Activated B cell treated with CpG ODN at 0.5 μM for 24 hours (primary cell): Measurements from ENCODE around the gene PAK4. TPM values are rescaled to one million over a fixed set of nuclear protein-coding genes. Genes with fewer than 3 reads are reported as not detected.
"Not testable (repeated sequence)": the region's sequence is repeated elsewhere in the genome, so short reads cannot be mapped to it uniquely, and the experiment has no call there.

Experiments
- ATAC-seq: fragments of 200-7000 bp; cut with Tn5 transposase; one replicate; pipeline ENCODE4 v1.10.0; 2021; ENCODE audit warnings: low read depth, mild to moderate bottlenecking, moderate library complexity
- CTCF ChIA-PET: fragments of 350-600 bp; sonication (Branson Sonifier 250); formaldehyde crosslinking; loops from one replicate; lab custom pipeline; 2021; ENCODE audit warnings: antibody characterized with exemption; lab: Charles Lee
- POLR2A ChIA-PET: fragments of 350-600 bp; sonication (Branson Sonifier 250); formaldehyde crosslinking; loops from one replicate; lab custom pipeline; 2021; ENCODE audit warnings: antibody characterized with exemption; lab: Charles Lee
- DNase-seq: peaks from one replicate; pipeline ENCODE4 v3.0.0; 2022
- H3K27ac Mint-ChIP-seq: one replicate; pipeline ENCODE4 v1.8.0; 2020; ENCODE audit warnings: mixed read lengths
- H3K27me3 Mint-ChIP-seq: one replicate; pipeline ENCODE4 v1.8.0; 2021; ENCODE audit warnings: mixed read lengths
- H3K36me3 Mint-ChIP-seq: one replicate; pipeline ENCODE4 v1.8.0; 2021; ENCODE audit warnings: low read depth, mixed read lengths
- H3K4me1 Mint-ChIP-seq: one replicate; pipeline ENCODE4 v1.8.0; 2021; ENCODE audit warnings: mixed read lengths
- H3K4me3 Mint-ChIP-seq: one replicate; pipeline ENCODE4 v1.8.0; 2020; ENCODE audit warnings: mild to moderate bottlenecking, mixed read lengths
- H3K9me3 Mint-ChIP-seq: one replicate; pipeline ENCODE4 v1.8.0; 2020; ENCODE audit warnings: mixed read lengths
- CTCF ChIP-seq: fragments of 200-600 bp; IDR thresholded peaks from one replicate; pipeline ENCODE4 v1.8.0; 2022; ENCODE audit warnings: antibody characterized with exemption, mild to moderate bottlenecking
- intact Hi-C: fragments of 100-400 bp; cut with micrococcal nuclease; formaldehyde crosslinking; loops from one replicate; pipeline ENCODE4 v1.15.1; 2024
- total RNA-seq: library from RNA; stranded (reverse); gene quantifications from 2 replicates; pipeline ENCODE4 v1.2.3, GENCODE V29; 2022

PAK4 gene
- total RNA-seq, 1 donor from 2014 or later: 14.2 TPM

DNA sequence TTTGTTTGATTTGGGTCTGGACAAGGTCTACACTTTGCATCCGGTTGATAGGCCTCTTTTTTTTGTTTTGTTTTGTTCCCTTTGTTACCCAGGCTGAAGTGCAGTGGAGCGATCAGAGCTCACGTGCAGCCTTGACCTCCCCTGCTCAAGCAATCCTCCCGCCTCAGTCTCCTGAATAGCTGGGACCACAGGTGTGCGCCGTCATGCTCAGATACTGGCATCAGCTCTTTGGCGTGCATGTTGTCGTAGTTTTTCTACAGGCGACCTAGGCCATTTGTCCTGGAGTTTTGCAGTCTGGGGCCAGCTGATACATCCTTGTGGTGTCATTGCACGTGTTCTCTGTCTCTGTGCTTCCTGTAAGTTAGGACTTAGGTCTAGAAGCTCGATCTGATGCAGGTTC is 16.3 kb downstream of the PAK4 start:
- H3K4me1 Mint-ChIP-seq: peaks cover 19% of the 10 kb centered on the region
- H3K4me3 Mint-ChIP-seq: no peak overlapping the region
- no peak for TF ChIP-seq CTCF
- intact Hi-C loops: no loop called here
- no peaks in the 10 kb centered on the region for H3K27me3 Mint-ChIP-seq
- peaks cover 5% of the 10 kb centered on the region for H3K36me3 Mint-ChIP-seq
- POLR2A ChIA-PET: interaction anchor here (0.6 kb wide), 1 partner anchor 276 kb away, joined by 3 read pairs; no protein-coding TSS in a partner anchor
- DNase-seq: no peak
- no peak overlapping the region for H3K27ac Mint-ChIP-seq
- no peak for ATAC-seq
- CTCF ChIA-PET: no interaction called here
- no peaks in the 10 kb centered on the region for H3K9me3 Mint-ChIP-seq

- Mint-ChIP-seq H3K27ac (no peak overlapping the region), H3K9me3 (no peaks in the 10 kb centered on the region), H3K27me3 (no peaks in the 10 kb centered on the region), H3K4me3 (no peak overlapping the region), H3K36me3 (peaks cover 4% of the 10 kb centered on the region), H3K4me1 (peaks cover 21% of the 10 kb centered on the region)
- TF ChIP-seq CTCF: no peak
- DNase-seq (no peak), ATAC-seq (no peak)
- POLR2A ChIA-PET: no interaction called here
- intact Hi-C loops: no loop called here
- CTCF ChIA-PET: no interaction called here
These were observed 17.0 kb downstream of the PAK4 start for GRCh38 chr19:39142630-39143029.

DNA sequence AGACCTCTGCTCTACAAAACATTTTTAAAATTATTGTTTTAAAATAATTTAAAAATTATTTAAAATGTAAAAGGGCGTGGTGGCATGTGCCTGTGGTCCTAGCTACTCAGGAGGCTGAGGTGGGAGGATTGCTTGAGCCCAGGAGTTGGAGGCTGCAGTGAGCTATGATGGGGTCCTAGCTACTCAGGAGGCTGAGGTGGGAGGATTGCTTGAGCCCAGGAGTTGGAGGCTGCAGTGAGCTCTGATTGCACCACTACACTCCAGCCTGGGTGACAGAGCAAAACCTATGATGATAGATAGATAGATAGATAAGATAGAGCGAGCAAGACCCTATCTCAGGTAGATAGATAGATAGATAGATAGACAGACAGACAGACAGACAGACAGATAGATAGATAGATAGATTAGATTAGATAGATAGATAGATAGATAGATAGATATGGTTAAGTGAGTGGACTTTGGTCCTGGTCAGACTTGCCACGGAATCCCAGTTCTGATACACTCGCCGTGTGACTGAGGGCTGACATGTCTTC is 18.2 kb downstream of the PAK4 start:
- DNase-seq, CTCF ChIA-PET, H3K27me3 Mint-ChIP-seq, H3K27ac Mint-ChIP-seq, H3K9me3 Mint-ChIP-seq, intact Hi-C loops, ATAC-seq, H3K36me3 Mint-ChIP-seq, H3K4me3 Mint-ChIP-seq: not testable (repeated sequence)
- peaks cover 21% of the 10 kb centered on the region for H3K4me1 Mint-ChIP-seq
- POLR2A ChIA-PET: interaction anchor here (0.7 kb wide), 1 partner anchor 528 kb away, joined by 3 read pairs; no protein-coding TSS in a partner anchor

DNA sequence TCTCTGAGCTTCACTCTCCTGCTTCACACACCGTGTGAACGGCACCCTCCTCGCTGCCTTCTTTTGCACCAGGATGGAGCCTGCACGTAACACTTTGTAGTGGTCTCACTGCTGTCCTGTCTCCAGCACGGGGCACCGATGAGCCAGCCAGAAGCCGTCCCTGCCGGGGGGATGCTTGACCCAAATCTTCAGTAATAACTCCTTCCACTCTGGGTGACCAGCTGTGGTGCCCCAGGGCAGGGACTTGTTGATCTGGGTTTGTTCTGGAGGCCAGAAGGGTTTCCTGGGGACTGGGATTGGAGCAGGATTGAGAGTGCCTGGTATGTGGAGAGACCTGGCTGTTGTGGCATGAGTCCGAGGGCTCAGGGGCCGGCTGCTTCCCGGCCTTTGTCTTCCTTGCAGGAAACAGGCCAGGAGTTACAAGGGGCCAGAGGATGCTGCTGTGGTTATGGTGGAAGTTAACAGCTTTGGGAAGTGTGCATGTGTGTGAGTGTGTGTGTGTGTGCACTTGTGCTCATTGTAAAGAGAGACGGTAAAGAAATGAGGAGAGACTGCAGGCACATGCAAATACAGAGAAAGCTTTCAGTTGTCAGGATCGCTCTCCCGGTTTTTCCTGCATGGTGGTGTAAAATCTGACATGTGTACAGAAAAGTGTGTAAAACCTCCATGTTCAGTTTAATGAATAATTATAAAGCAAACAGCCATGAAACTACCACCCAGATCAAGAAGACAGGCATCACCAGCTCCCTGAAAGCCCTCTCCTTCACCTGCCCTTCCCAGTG is 18.9 kb downstream of the PAK4 start:
- H3K9me3 Mint-ChIP-seq: no peaks in the 10 kb centered on the region
- H3K4me3 Mint-ChIP-seq: no peak overlapping the region
- intact Hi-C loops: no loop called here
- H3K27me3 Mint-ChIP-seq: no peaks in the 10 kb centered on the region
- DNase-seq: no peak
- H3K36me3 Mint-ChIP-seq: peaks cover 10% of the 10 kb centered on the region
- POLR2A ChIA-PET: no interaction called here
- peaks cover 21% of the 10 kb centered on the region for H3K4me1 Mint-ChIP-seq
- no peak for ATAC-seq
- CTCF ChIA-PET: no interaction called here
- H3K27ac Mint-ChIP-seq: no peak overlapping the region
- no peak for TF ChIP-seq CTCF

DNA sequence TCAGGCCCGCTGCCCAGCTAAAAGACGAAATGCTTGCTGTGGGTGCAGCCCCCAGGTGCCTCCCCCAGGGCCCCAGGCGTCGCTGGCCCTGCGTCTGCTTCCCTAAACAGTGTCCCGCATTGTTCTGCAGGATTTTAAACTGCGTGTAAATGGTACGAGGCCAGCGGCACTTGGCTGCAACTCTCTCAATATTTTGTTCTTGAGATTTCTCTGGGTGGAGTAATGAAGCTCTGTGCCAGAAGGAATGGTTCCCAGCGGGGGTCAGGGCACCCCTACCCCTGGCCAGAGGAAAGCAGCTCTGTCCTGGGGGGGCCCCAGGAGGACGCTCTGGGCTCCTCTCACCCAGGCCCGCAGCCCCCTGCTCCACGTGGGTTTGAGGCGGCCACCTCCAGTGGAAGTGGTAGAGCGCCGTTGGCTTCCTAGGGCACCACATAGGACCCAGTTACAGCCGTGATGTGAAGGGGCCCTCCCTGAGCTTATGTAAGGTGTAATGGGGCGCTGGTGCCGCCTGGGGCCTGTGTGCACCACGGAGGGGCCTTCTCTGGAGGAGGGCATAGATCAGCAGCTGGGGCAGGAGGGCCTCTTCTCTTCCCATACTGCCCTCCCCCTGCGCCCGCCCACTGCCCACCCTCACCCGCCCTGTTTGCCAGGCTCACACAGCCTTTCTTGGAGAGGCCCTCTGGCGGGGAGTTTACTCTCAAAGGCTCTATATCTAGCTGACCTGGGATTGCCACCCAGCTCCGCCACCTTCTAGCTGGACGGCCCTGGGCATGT is 19.8 kb downstream of the PAK4 start:
- Mint-ChIP-seq H3K27me3 (no peaks in the 10 kb centered on the region), H3K4me3 (no peak overlapping the region), H3K27ac (no peak overlapping the region), H3K36me3 (peaks cover 10% of the 10 kb centered on the region), H3K4me1 (peaks cover 21% of the 10 kb centered on the region), H3K9me3 (no peaks in the 10 kb centered on the region)
- ChIA-PET POLR2A (no interaction called here), CTCF (no interaction called here)
- no peak for TF ChIP-seq CTCF
- intact Hi-C loops: no loop called here
- DNase-seq (no peak), ATAC-seq (no peak)
